GM23338 (cell line): ENCODE data around the gene ADAMTSL5. TPM values are rescaled to one million over a fixed set of nuclear protein-coding genes. Genes with fewer than 3 reads are reported as not detected.
"Not testable (repeated sequence)": the region's sequence is repeated elsewhere in the genome, so short reads cannot be mapped to it uniquely, and the experiment has no call there.

Experiments used
- ATAC-seq: fragments of 200-7000 bp; cut with Tn5 transposase; 3 replicates; pipeline ENCODE4 v1.9.1; 2020
- DNase-seq: peaks from one replicate; pipeline ENCODE4 v3.0.0-alpha.2; 2015; ENCODE audit warnings: low spot score
- H2AFZ ChIP-seq: fragments of 200-600 bp; sonication (generic); 2 replicates; pipeline ENCODE4 v1.8.0; 2016; ENCODE audit warnings: antibody characterized with exemption, mild to moderate bottlenecking, moderate library complexity
- H3F3A ChIP-seq: fragments of 200-600 bp; sonication (generic); replicated peaks from 2 replicates; pipeline ENCODE4 v1.8.0; 2017; ENCODE audit warnings: antibody characterized with exemption, mixed run types, low read depth
- H3K27ac ChIP-seq: fragments of 200-600 bp; sonication (generic); 2 replicates; pipeline ENCODE4 v1.6.1; 2016; ENCODE audit warnings: low read depth
- H3K27me3 ChIP-seq: fragments of 200-600 bp; sonication (generic); 2 replicates; pipeline ENCODE4 v1.8.0; 2016; ENCODE audit warnings: mild to moderate bottlenecking, mixed run types, moderate library complexity; ENCODE audit not compliant: insufficient read depth
- H3K36me3 ChIP-seq: fragments of 200-600 bp; sonication (generic); 2 replicates; pipeline ENCODE4 v1.8.0; 2016; ENCODE audit warnings: mild to moderate bottlenecking; ENCODE audit not compliant: insufficient read depth
- H3K4me1 ChIP-seq: fragments of 200-600 bp; sonication (generic); 2 replicates; pipeline ENCODE4 v1.8.0; 2016; ENCODE audit warnings: mild to moderate bottlenecking, moderate library complexity; ENCODE audit not compliant: insufficient read depth
- H3K4me2 ChIP-seq: fragments of 200-600 bp; sonication (generic); 2 replicates; pipeline ENCODE4 v1.7.1; 2017; ENCODE audit warnings: mixed run types
- H3K4me3 ChIP-seq: fragments of 200-600 bp; sonication (generic); 2 replicates; pipeline ENCODE4 v1.6.1; 2016; ENCODE audit warnings: mixed run types
- H3K79me2 ChIP-seq: fragments of 200-600 bp; sonication (generic); replicated peaks from 2 replicates; pipeline ENCODE4 v1.8.0; 2017; ENCODE audit warnings: mild to moderate bottlenecking; ENCODE audit not compliant: insufficient read depth
- H3K9me2 ChIP-seq: fragments of 200-600 bp; sonication (generic); 2 replicates; pipeline ENCODE4 v1.8.0; 2017; ENCODE audit not compliant: insufficient read depth
- H4K20me1 ChIP-seq: fragments of 200-600 bp; sonication (generic); replicated peaks from 2 replicates; pipeline ENCODE4 v1.8.0; 2017; ENCODE audit warnings: mild to moderate bottlenecking; ENCODE audit not compliant: insufficient read depth
- H3K27ac Mint-ChIP-seq: 2 replicates; pipeline ENCODE4 v1.8.0; 2020; ENCODE audit warnings: inconsistent platforms, mild to moderate bottlenecking, moderate library complexity, mixed read lengths
- H3K27me3 Mint-ChIP-seq: 3 replicates; pipeline ENCODE4 v1.8.0; 2022; ENCODE audit warnings: low read depth, mild to moderate bottlenecking, moderate library complexity, mixed read lengths, inconsistent platforms; ENCODE audit not compliant: insufficient read depth, poor library complexity
- H3K36me3 Mint-ChIP-seq: 3 replicates; pipeline ENCODE4 v1.8.0; 2021; ENCODE audit warnings: low read depth, mild to moderate bottlenecking, inconsistent platforms, moderate library complexity, mixed read lengths
- H3K4me1 Mint-ChIP-seq: 3 replicates; pipeline ENCODE4 v1.8.0; 2020; ENCODE audit warnings: mild to moderate bottlenecking, inconsistent platforms, mixed read lengths
- H3K4me3 Mint-ChIP-seq: 3 replicates; pipeline ENCODE4 v1.8.0; 2021; ENCODE audit warnings: moderate library complexity, mild to moderate bottlenecking, inconsistent platforms, mixed read lengths
- H3K9me3 Mint-ChIP-seq: 3 replicates; pipeline ENCODE4 v1.8.0; 2020; ENCODE audit warnings: moderate library complexity, mild to moderate bottlenecking, inconsistent platforms, mixed read lengths
- CREB1 ChIP-seq: fragments of 250-450 bp; sonication (Bioruptor Pico); IDR thresholded peaks from 2 replicates; pipeline ENCODE4 v1.5.0; 2020; ENCODE audit warnings: low read depth, mild to moderate bottlenecking, moderate library complexity
- EZH2 ChIP-seq: fragments of 200-600 bp; sonication (generic); IDR thresholded peaks from one replicate; pipeline ENCODE4 v1.8.0; 2017; ENCODE audit warnings: antibody characterized with exemption, mild to moderate bottlenecking, low read depth; ENCODE audit not compliant: unreplicated experiment
- EZH2phosphoT487 ChIP-seq: fragments of 200-600 bp; sonication (generic); IDR thresholded peaks from one replicate; pipeline ENCODE4 v1.8.1; 2018; ENCODE audit warnings: antibody characterized with exemption; ENCODE audit not compliant: unreplicated experiment
- JUNB ChIP-seq: IDR thresholded peaks from one replicate; pipeline ENCODE4 v1.6.1; 2016; ENCODE audit warnings: antibody characterized with exemption; ENCODE audit not compliant: unreplicated experiment
- NANOG ChIP-seq: IDR thresholded peaks from 2 replicates; pipeline ENCODE4 v1.6.1; 2016; ENCODE audit warnings: antibody characterized with exemption, borderline replicate concordance
- POLR2AphosphoS5 ChIP-seq: IDR thresholded peaks from 2 replicates; pipeline ENCODE4 v1.6.1; 2016; ENCODE audit warnings: antibody characterized with exemption, low read depth
- STAT1 ChIP-seq: IDR thresholded peaks from one replicate; pipeline ENCODE4 v1.6.1; 2016; ENCODE audit warnings: antibody characterized with exemption; ENCODE audit not compliant: unreplicated experiment
- ZNF114 ChIP-seq: fragments of 250-450 bp; sonication (Bioruptor Pico); IDR thresholded peaks from 2 replicates; pipeline ENCODE4 v1.5.0; 2020; ENCODE audit warnings: mild to moderate bottlenecking, moderate library complexity
- ZNF331 ChIP-seq: fragments of 250-450 bp; sonication (Bioruptor Pico); IDR thresholded peaks from 2 replicates; pipeline ENCODE4 v1.5.0; 2020; ENCODE audit warnings: low read depth, mild to moderate bottlenecking, moderate library complexity
- polyA plus RNA-seq: library from polyadenylated mRNA; unstranded; fragments of >200 nt; fragmentation: Nextera tagmentation; extraction: Ambion mirVana; gene quantifications from 2 replicates; pipeline ENCODE4 v1.2.1, GENCODE V29; 2016
- total RNA-seq: library from RNA; depleted of rRNA; stranded (reverse); fragments of >200 nt; shearing (Covaris generic); gene quantifications from 2 replicates; pipeline ENCODE4 v1.2.3, GENCODE V29; 2014
- TF ChIP-seq, protein P1 (sequence below): IDR thresholded peaks from 2 replicates; pipeline ENCODE4 v1.6.1; 2016; ENCODE audit warnings: antibody characterized with exemption
- TF ChIP-seq, protein P2 (sequence below): fragments of 250-450 bp; sonication (Bioruptor Pico); IDR thresholded peaks from 2 replicates; pipeline ENCODE4 v1.5.0; 2020; ENCODE audit warnings: mild to moderate bottlenecking, moderate library complexity
- TF ChIP-seq, protein P3 (sequence below), 2 experiments: fragments of 200-600 bp in 1 of 2; sonication (generic) in 1 of 2; conservative IDR thresholded peaks; 2 replicates each; pipeline versions ENCODE4 v1.5.1 to v1.6.1; 2016 to 2017; ENCODE audit warnings: antibody characterized with exemption in 2 of 2, low read depth in 2 of 2, mild to moderate bottlenecking in 2 of 2, moderate library complexity in 1 of 2

ADAMTSL5 gene
- total and polyA plus RNA-seq, 2 experiments from 2014 or later: 0.10 to 0.97 TPM

DNA sequence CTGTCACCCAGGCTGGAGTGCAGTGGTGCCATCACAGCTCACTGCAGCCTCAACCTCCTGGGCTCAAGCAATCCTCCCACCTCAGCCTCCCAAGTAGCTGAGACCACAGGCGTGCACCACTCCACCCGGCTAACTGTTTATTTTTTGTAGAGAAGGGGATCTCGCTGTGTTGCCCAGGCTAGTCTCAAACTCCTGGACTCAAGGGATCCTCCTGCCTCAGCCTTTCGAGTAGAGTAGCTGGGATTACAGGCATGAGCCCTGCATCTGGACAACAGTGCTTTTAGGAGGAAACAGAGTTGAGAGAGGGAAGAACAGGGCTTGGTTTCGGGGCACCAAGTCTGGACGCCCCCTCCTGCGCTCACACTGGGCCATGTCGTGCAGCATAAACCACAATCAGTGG is 7.0 kb upstream of the ADAMTSL5 start:
- H3K9me3 Mint-ChIP-seq, H2AFZ ChIP-seq, H4K20me1 ChIP-seq, H3F3A ChIP-seq, H3K36me3 Mint-ChIP-seq, H3K4me1 ChIP-seq, H3K4me1 Mint-ChIP-seq, DNase-seq, ATAC-seq, H3K27ac ChIP-seq, H3K79me2 ChIP-seq, H3K27ac Mint-ChIP-seq, H3K4me3 ChIP-seq, H3K9me2 ChIP-seq, H3K36me3 ChIP-seq, H3K4me2 ChIP-seq, H3K4me3 Mint-ChIP-seq: not testable (repeated sequence)
- H3K27me3 Mint-ChIP-seq: peaks cover 34% of the 10 kb centered on the region
- peaks cover 23% of the 10 kb centered on the region for H3K27me3 ChIP-seq

GRCh38 chr19:1518471-1518870 is 5.7 kb upstream of the ADAMTSL5 start:
- no peak overlapping the region for H3K4me3 ChIP-seq
- peaks cover 5% of the 10 kb centered on the region for H3K9me3 Mint-ChIP-seq
- H3K27me3 ChIP-seq: peaks cover 12% of the 10 kb centered on the region
- H3K27ac Mint-ChIP-seq: no peak overlapping the region
- peaks cover 29% of the 10 kb centered on the region for H3K27me3 Mint-ChIP-seq
- no peak overlapping the region for H3K4me2 ChIP-seq
- no peak overlapping the region for H2AFZ ChIP-seq
- no peaks in the 10 kb centered on the region for H3K9me2 ChIP-seq
- no peaks in the 10 kb centered on the region for H3K4me1 ChIP-seq
- no peaks in the 10 kb centered on the region for H3K79me2 ChIP-seq
- no peak for ATAC-seq
- no peak overlapping the region for H3K4me3 Mint-ChIP-seq
- no peak for DNase-seq
- H3K36me3 ChIP-seq: no peaks in the 10 kb centered on the region
- no peak overlapping the region for H3K27ac ChIP-seq
- H3K36me3 Mint-ChIP-seq: no peaks in the 10 kb centered on the region
- H4K20me1 ChIP-seq: no peaks in the 10 kb centered on the region; the same call in 1 of the 2 replicates
- H3F3A ChIP-seq: 0 out of 2 replicates have a peak, but pooled peaks cover 4% of the 10 kb centered on the region
- no peaks in the 10 kb centered on the region for H3K4me1 Mint-ChIP-seq
- TF ChIP-seq EZH2 (no peak), ZNF114 (CRISPR knock-in tag) (no peak), JUNB (no peak), CREB1 (CRISPR knock-in tag) (no peak), NANOG (no peak), POLR2AphosphoS5 (no peak), EZH2phosphoT487 (no peak), STAT1 (no peak), ZNF331 (CRISPR knock-in tag) (no peak)
- TF ChIP-seq, protein P1, sequence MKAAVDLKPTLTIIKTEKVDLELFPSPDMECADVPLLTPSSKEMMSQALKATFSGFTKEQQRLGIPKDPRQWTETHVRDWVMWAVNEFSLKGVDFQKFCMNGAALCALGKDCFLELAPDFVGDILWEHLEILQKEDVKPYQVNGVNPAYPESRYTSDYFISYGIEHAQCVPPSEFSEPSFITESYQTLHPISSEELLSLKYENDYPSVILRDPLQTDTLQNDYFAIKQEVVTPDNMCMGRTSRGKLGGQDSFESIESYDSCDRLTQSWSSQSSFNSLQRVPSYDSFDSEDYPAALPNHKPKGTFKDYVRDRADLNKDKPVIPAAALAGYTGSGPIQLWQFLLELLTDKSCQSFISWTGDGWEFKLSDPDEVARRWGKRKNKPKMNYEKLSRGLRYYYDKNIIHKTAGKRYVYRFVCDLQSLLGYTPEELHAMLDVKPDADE: no peak
- TF ChIP-seq, protein P2, sequence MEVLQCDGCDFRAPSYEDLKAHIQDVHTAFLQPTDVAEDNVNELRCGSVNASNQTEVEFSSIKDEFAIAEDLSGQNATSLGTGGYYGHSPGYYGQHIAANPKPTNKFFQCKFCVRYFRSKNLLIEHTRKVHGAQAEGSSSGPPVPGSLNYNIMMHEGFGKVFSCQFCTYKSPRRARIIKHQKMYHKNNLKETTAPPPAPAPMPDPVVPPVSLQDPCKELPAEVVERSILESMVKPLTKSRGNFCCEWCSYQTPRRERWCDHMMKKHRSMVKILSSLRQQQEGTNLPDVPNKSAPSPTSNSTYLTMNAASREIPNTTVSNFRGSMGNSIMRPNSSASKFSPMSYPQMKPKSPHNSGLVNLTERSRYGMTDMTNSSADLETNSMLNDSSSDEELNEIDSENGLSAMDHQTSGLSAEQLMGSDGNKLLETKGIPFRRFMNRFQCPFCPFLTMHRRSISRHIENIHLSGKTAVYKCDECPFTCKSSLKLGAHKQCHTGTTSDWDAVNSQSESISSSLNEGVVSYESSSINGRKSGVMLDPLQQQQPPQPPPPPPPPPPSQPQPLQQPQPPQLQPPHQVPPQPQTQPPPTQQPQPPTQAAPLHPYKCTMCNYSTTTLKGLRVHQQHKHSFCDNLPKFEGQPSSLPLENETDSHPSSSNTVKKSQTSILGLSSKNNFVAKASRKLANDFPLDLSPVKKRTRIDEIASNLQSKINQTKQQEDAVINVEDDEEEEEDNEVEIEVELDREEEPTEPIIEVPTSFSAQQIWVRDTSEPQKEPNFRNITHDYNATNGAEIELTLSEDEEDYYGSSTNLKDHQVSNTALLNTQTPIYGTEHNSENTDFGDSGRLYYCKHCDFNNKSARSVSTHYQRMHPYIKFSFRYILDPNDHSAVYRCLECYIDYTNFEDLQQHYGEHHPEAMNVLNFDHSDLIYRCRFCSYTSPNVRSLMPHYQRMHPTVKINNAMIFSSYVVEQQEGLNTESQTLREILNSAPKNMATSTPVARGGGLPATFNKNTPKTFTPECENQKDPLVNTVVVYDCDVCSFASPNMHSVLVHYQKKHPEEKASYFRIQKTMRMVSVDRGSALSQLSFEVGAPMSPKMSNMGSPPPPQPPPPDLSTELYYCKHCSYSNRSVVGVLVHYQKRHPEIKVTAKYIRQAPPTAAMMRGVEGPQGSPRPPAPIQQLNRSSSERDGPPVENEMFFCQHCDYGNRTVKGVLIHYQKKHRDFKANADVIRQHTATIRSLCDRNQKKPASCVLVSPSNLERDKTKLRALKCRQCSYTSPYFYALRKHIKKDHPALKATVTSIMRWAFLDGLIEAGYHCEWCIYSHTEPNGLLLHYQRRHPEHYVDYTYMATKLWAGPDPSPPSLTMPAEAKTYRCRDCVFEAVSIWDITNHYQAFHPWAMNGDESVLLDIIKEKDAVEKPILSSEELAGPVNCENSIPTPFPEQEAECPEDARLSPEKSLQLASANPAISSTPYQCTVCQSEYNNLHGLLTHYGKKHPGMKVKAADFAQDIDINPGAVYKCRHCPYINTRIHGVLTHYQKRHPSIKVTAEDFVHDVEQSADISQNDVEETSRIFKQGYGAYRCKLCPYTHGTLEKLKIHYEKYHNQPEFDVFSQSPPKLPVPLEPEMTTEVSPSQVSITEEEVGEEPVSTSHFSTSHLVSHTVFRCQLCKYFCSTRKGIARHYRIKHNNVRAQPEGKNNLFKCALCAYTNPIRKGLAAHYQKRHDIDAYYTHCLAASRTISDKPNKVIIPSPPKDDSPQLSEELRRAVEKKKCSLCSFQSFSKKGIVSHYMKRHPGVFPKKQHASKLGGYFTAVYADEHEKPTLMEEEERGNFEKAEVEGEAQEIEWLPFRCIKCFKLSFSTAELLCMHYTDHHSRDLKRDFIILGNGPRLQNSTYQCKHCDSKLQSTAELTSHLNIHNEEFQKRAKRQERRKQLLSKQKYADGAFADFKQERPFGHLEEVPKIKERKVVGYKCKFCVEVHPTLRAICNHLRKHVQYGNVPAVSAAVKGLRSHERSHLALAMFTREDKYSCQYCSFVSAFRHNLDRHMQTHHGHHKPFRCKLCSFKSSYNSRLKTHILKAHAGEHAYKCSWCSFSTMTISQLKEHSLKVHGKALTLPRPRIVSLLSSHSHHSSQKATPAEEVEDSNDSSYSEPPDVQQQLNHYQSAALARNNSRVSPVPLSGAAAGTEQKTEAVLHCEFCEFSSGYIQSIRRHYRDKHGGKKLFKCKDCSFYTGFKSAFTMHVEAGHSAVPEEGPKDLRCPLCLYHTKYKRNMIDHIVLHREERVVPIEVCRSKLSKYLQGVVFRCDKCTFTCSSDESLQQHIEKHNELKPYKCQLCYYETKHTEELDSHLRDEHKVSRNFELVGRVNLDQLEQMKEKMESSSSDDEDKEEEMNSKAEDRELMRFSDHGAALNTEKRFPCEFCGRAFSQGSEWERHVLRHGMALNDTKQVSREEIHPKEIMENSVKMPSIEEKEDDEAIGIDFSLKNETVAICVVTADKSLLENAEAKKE (CRISPR knock-in tag): no peak
- TF ChIP-seq, protein P3, sequence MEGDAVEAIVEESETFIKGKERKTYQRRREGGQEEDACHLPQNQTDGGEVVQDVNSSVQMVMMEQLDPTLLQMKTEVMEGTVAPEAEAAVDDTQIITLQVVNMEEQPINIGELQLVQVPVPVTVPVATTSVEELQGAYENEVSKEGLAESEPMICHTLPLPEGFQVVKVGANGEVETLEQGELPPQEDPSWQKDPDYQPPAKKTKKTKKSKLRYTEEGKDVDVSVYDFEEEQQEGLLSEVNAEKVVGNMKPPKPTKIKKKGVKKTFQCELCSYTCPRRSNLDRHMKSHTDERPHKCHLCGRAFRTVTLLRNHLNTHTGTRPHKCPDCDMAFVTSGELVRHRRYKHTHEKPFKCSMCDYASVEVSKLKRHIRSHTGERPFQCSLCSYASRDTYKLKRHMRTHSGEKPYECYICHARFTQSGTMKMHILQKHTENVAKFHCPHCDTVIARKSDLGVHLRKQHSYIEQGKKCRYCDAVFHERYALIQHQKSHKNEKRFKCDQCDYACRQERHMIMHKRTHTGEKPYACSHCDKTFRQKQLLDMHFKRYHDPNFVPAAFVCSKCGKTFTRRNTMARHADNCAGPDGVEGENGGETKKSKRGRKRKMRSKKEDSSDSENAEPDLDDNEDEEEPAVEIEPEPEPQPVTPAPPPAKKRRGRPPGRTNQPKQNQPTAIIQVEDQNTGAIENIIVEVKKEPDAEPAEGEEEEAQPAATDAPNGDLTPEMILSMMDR (conservative IDR thresholded peaks at IDR 0.05; ENCODE audit: low read depth in 2 of 2): no peak
